Hematopoietic multipotent progenitor cell treated with erythropoietin and hydrocortisone succinate and interleukin-3 and kit ligand, for 4 days (in vitro differentiated cells): ENCODE measurements around the gene SLC25A26.
"Not testable (repeated sequence)": the region's sequence is repeated elsewhere in the genome, so short reads cannot be mapped to it uniquely, and the experiment has no call there.

ENCODE experiments used
- DNase-seq: peaks from one replicate; pipeline ENCODE4 v3.0.0-alpha.2; 2015

SLC25A26 gene

DNA sequence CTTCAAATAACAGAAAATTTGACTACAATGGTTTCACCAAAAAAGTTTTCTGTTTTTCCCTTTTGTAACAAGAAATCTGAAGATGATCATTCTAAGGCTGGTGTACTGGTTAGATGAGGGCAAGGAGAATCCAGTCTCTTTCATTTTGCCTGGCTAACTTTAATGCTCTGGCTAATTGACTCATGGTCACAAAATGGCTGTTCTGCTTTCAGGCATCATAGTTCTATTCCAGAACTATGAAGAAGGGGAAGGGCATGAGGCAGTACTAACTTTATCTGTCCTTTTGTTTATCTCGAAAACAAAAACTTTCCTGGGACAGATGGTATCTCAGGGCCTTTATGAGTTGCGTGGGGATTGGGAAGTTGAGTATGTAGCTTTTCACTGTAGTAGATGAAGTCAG, 50.4 kb downstream of the SLC25A26 start:
- no peak for DNase-seq

DNA sequence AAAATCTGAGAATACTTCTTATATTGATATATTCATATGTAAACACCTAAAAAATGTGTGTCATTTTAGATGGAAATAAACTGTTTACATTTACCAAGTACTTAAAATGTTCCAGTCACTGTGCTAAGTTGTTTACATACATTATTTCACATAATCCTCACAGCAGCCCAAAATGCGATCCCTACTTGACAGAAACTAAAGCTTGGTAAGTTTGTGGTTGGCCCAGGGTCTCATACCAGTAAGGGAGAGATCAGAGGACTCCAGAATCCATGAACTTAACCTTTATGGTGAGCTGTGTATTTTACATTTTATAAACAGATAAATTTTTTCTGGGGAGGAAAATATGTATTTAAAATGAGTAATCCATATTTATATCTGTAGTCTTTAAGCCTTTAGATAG, 51.2 kb downstream of the SLC25A26 start:
- DNase-seq: no peak

DNA sequence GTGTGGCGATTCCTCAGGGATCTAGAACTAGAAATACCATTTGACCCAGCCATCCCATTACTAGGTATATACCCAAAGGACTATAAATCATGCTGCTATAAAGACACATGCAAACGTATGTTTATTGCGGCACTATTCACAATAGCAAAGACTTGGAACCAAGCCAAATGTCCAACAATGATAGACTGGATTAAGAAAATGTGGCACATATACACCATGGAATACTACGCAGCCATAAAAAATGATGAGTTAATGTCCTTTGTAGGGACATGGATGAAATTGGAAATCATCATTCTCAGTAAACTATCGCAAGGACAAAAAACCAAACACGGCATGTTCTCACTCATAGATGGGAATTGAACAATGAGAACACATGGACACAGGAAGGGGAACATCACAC, 54.0 kb downstream of the SLC25A26 start:
- not testable (repeated sequence) for DNase-seq

DNA sequence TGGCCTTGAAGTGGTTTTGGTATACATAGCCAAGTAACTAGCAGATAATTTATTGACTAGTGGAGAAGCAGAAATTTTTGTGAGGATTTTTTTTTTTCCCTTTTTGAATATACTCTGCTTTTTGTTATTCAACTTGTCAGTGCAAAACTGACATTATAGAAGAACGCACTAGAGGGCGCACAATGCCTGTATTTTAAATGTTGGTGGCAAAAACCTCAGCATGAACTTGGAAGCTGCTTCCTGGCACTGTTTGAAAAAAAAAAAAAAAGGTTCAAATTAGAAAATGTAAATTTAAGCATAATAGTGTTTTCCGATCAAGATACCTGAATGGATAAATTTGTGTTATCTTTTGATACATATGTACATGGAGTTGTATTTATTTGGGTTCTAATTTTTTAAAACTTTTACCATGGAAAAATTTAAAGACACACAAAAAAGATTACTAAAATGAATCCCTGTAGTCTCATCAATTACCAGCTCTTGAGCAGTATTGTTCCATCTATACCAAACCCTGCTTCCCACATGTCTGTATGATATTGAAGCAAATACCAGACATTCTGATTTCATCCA, 56.0 kb downstream of the SLC25A26 start:
- DNase-seq: peak; percentile 82

DNA sequence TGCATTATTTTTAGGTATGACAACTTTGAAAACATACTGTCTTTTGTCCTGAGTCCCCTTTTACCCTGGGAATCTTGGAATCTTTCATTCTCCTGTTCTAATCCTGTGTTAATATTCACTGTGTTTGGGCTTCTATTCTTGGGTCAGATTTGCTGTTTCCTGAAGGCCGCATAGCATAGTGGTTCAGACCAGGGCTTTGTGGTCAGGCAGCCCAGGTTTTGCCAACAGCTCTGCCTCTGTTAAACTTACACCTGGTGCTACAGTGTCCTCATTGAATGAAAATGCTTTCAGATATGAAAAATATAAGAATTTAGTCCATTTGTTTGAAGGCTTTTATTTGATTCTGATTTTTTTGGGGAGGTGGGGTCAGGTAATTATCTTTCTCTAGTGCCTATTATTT, 58.4 kb downstream of the SLC25A26 start:
- no peak for DNase-seq

DNA sequence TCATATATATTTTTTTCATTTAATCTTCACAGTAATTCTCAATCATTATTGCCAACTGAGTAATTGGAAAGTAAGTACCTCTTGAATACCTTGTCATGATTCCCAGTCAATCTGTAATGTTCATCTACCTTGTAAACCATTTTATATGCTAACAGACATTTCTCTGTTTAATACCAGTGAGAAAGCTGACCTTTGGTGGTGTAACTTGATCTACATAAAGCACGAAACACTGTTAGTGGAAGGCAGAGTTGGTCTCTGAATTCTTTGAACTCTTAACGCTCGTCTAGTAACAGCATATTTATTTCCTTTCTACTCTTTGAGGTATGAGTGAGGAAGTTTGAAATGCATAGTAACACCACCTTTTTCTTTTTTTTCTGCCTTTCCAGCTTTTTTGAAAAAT, 59.5 kb downstream of the SLC25A26 start:
- no peak for DNase-seq

DNA sequence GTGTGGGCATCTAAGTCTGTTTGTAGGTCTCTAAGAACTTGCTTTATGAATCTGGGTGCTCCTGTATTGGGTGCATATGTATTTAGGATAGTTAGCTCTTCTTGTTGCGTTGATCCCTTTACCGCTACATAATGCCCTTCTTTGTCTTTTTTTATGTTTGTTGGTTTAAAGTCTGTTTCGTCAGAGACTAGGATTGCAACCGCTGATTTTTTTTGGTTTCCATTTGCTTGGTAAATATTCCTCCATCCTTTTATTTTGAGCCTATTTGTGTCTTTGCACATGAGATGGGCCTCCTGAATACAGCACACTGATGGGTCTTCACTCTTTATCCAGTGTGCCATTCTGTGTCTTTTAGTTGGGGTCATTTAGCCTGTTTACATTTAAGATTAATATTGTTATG, 71.1 kb downstream of the SLC25A26 start:
- not testable (repeated sequence) for DNase-seq

DNA sequence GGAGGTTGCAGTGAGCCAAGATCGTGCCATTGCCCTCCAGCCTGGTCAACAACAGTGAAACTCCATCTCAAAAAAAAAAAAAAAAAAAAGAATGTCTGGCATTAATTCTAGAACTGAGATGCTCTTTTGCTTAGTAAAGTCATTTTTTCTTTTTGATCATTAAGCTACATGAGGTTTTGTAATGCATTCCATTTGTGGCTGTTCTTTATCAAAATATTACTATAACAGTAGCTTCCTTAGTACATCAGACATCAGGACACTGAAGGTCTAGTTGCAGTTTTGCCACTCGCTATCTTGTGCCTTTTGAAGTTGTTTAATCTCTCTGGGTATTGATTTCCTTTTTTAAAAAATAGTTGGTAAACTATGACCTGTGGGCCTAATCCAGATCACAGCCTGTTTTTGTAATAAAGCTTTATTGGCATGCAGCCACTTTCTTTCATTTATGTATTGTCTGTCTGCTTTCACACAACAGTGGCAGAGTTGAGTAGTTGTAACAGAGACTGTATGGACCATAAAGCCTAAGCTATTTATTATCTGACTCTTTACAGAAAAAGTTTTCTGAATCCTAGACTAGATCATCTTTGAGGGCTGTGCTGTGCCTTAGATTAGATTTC, 76.6 kb downstream of the SLC25A26 start:
- no peak for DNase-seq

DNA sequence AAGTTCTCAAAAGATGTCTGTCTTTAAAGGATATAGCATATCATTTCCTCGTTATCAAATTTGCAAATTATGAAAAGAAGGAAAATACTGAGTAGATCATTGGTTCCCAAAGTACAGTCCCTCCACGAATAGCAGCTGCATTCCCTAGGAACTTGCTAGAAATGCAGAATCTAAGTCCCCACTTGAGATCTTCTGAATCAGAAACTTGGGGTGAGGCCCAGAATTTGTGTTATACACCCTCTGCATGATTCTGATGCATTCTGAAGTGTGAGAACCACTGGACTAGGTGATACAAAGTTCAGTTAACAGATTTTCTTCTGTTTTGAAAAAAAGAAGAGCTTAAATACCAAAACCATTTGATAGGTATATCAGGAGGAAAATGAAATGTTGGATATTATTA, 77.1 kb downstream of the SLC25A26 start:
- no peak for DNase-seq

DNA sequence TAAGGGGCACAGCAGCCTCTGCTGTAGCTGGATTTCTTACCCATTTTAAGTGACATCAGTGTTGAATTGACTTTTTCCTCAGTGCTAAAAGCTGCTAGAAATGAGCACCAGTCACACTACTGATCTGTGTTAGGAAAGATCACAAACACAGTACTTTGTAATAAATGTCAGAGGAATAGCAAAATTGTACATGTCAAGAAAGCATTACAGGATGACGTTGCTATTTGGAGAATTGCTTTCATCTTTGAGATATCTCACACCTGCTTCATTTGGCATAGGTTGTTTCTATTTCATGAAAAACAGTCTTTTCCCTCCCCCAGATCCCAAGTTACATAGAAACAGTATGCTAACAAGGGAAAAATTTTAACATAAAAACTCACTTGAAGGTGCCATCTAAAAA, 77.8 kb downstream of the SLC25A26 start:
- DNase-seq: no peak

DNA sequence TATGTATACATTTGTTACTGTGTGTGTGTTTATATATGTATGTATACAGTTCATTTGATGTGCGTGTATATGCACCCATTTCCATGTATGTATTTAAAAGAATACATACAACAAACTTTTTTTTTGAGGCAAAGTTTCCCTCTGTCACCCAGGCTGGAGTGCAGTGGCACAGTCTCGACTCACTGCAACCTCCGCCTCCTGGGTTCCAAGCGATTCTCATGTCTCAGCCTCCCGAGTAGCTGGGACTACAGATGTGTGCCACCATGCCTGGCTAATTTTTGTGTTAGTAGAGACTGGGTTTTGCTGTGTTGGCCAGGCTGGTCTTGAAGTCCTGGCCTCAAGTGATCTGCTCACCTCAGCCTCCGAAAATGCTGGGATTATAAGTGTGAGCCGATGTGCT, 78.3 kb downstream of the SLC25A26 start:
- not testable (repeated sequence) for DNase-seq

DNA sequence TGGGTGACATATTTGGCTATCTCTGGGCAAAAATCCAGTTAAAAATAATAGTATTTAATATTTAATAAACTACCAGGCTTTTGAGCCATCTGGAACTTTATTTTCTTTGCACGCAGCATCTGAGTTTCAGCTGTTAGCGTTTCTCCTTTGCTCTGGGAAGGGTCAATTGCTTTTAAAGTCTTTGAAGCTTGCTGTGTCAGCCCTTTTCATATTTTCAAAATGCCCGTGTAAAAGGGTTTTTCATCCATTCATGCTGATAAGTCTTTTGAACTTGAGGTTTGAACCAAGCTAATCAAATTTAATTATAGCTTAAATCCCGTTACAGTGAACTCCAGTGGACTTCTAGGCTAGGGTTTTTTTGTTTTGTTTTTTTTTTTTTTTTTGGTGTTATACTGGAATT, 79.1 kb downstream of the SLC25A26 start:
- DNase-seq: no peak

DNA sequence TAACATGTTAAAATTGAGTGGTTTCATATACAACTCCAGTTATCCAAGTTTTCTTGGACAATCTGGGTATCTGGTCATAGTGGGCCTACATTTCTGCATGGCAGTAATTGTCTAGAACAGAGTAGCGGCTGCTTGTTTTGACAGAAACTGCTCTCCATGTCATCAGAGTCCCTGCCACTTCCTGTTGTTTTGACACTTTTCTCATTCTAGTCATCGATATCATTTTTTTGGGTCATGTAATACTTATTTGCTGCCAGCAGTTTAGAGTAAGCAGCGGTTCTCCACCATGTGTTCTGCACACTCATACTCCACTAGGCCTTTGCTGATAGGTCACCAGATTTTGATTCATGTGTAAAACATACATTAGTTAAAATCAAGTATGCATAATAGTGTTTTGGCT, 81.5 kb downstream of the SLC25A26 start:
- no peak for DNase-seq

DNA sequence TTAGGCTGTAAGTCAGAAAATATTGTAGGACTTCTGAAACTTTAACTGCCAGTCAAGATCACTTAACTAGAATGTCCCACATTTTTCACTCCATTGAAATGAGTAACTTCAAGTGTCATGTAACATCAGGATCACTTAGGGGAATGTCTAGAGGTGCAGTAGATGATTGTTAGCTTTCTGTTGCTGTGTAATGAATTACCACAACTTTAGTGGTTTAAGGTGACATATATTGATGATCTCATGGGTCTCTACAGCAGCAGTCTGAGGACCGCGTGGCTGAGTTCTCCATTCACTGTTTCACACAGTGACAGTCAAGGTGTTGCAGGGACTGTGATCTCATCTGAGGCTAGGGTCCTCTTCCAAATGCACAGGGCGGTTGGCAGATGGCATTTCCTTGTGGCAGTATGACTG, 82.7 kb downstream of the SLC25A26 start:
- no peak for DNase-seq

DNA sequence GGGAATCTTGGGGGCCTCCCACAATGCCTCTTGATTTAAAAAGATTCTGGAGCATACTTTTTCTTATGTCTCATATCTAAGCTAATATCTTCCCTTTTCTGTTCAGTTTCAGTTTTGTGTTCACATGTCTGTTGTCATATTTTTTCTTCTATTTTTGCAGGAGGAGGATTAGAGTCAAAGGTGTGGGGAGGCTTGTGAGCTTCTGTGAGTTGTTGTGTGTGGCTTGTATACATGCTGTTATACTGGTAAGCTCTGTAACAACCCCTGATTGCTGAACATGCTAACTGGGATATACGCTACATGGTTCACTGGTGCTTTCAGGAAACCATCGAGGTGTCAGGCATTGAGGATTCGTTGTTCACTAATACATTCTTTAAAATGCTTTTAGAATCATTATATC, 83.5 kb downstream of the SLC25A26 start:
- no peak for DNase-seq

DNA sequence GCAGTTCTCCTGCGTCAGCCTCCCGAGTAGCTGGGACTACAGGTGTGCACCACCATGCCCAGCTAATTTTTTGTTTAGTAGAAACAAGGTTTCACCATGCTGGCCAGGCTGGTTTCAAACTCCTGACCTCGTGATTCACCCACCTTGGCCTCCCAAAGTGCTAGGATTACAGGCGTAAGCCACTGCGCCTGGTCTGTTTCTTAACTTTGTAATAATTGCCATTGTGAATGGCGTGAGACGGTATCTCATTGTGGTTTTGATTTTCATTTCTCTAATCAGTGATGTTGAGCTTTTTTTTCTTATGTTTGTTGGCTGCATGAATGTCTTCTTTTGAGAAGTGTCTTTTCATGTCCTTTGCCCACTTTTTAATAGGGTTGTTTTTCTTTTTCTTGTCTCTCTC, 85.3 kb downstream of the SLC25A26 start:
- not testable (repeated sequence) for DNase-seq

DNA sequence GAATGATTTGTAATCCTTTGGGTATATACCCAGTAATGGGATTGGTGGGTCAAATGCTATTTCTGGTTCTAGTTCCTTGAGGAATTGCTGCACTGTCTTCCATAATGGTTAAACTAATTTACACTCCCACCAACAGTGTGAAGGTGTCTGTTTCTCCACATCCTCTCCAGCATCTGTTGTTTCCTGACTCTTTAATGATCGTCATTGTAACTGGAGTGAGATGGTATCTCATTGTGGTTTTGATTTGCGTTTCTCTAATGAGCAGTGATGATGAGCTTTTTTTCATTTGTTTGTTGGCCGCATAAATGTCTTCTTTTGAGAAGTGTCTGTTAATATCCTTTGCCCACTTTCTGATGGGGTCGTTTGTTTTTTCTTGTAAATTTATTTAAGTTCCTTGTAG, 86.2 kb downstream of the SLC25A26 start:
- not testable (repeated sequence) for DNase-seq

DNA sequence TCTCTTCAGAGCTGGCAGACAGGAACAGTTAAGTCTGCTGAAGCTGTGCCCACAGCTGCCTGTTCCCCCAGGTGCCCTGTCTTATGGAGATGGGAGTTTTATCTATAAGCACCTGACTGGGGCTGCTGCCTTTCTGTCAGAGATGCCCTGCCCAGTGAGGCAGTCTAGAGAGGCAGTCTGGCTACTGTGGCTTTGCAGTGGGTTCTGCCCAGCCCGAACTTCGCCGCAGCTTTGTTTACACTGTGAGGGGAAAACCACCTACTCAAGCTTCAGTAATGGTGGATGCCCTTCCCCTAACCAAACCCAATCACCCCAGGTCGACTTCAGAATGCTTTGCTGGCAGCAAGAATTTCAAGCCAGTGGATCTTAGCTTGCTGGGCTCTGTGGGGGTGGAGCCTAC, 91.2 kb downstream of the SLC25A26 start:
- DNase-seq: no peak

DNA sequence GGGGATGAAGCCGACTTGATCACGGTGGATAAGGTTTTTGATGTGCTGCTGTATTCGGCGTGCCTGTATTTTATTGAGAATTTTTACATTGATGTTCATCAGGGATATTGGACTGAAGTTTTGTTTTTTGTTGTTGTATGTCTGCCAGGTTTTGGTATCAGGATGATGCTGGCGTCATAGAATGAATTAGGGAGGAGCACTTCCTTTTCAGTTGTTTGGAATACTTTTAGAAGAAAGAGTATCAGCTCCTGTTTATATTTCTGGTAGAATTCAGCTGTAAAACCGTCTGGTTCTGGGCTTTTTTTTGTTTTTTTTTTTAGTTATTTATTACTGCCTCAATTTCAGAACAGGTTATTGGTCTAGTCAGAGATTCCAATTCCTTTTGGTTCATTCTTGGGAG, 93.7 kb downstream of the SLC25A26 start:
- no peak for DNase-seq

DNA sequence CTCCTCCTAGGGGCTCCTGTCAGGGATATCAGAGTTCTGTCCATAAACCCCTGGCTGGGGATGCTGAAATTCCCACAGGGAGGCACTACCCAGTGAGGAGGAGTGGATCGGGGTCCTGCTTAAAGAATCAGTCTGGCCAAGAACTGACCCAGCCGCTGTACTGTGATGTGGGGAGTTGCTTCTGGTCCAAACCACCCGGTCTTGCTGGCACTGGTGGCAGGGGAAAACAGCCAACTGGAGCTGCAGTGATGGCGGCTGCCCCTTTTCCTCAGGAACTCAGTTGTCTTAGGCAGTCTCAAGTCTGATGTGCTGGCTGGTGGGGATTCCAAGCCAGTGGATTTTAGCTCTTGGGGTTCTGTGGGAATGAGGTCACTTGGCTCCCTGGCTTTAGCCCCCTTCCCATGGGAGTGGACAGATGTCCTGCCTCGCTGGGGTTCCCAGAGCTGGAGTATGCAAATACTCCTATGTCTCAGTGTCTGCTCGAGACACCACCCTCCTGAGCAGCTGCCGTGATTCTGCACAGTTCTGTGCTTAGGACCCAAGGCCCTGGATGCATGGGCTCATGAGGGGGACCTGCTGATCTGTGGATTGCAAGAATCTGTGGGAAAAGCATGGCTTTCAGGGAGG, 97.1 kb downstream of the SLC25A26 start:
- no peak for DNase-seq

DNA sequence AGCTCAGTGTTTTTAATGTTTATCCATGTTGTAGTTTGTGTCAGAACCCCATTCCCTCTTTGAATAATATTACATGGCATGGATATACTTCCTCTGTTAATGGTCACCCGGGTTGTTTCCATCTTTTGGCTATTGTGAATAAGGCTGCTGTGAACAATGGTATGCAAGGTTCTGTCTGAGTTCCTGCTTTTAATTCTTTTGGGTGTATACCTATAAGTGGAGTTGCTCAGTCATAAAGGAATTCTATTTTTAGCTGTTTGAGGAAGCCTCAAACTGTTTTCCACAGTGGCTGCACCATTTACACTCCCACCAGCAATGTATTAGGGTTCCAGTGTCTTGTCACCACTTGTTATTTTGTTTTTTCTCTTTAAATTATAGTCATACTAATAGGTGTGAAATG, 99.6 kb downstream of the SLC25A26 start:
- no peak for DNase-seq

DNA sequence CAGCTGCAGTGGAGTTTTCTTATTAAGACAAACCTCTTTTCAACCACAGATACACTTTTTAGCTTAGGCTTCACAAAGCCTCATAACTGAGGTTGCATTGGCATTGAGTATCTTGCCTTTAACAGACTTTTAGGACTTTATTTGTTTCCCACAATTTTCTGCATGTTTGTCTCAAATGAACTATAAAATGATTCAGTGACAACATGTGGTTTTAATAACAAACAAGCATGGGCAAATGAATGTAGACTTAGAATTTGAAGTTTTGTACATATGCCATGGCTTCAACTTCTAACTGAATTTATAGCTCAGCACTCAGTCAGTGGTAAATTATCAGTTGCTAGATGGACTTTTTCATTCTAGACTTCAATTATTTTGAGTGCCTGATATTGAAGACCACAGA, 101.6 kb downstream of the SLC25A26 start:
- no peak for DNase-seq

DNA sequence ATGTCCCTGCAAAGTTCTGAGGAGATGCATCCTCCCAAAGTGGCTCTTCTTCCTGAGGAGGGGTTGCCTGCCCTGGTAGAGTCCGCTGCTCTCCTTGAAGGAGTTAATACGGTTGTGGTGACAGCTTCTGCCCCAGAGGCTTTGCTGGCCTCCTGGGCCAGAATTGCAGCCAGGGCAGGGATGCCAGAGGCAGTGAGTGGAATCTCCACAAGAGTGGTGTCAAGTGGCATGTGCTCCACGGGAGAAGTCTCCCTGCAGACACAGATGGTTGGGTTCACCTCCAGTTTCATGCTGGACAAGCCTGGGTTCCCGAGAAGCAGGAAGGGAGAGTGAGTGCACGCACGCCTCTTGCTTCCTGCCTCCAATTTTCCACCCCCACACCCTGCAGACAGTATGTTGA, 105.5 kb downstream of the SLC25A26 start:
- no peak for DNase-seq

DNA sequence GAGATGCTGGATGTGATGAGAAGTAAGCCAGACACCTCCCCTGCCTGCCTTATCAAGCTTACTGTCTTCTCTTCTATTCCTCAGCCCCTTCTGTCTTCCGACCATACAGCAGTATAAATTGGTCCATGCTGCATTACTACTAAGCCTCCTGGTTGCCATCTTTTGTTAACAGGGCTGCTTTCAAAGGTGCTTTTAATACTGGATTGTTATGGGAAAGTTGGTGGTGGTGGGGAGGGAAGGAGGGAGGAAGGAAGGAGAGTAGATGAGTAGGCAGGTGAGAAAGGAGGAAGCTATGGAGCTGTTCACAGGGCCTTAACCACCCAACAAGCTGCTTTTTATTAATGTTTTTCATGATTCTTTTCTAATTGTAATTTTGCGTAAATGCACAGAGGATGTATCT, 114.9 kb downstream of the SLC25A26 start:
- DNase-seq: no peak

DNA sequence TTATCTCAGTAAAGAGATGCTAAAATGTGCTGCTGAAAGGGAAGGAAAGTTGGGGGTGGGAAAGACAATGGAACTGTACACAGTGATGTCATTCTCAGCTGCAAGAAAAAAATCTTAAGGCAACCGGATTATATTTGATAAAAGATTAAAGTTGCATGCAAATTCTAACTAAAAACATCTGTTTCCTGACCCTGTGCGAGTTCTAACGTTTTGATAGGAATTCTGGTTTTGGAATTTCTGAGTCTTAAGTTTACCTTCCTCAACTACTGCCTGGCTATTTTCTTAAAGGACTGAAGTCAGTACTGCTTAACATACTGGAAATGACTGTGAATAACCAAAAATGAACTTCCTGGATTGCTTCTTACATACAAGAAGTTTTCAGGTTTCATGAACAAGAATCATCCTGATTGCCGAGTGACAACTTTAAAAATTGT, 115.5 kb downstream of the SLC25A26 start:
- no peak for DNase-seq
